ENCODE results near the gene AACS.
"Not testable (repeated sequence)": the region's sequence is repeated elsewhere in the genome, so short reads cannot be mapped to it uniquely, and the experiment has no call there.

AACS gene

GRCh38 chr12:125055591-125055990 is 9.6 kb upstream of the AACS start:
- DNase-seq (ENCODE audit: low spot score) = no peak
- no peak for FAIRE-seq

GRCh38 chr12:125056306-125056705 is 8.9 kb upstream of the AACS start:
- no peak for FAIRE-seq
- DNase-seq (ENCODE audit: low spot score) = no peak

DNA sequence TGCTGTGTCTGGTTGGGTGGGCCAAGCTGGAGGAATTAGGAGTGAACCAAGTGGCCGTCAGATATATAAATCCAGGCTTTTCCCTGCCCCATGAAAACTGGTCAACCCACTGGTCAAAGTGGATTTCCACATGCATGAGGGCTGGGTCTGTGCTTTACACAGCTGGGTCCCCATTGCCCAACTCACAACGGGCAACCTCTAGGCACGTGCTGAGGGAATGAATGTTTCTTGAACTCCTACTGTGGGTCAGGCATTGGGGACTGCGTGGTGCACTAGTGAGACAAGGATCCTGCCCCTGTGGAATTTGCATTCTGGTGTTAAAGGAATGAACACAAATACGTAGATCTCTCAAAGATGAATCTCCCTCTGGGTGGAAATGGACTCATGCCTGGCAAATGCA is 7.5 kb upstream of the AACS start:
- FAIRE-seq (no peak), DNase-seq (ENCODE audit: low spot score) (no peak)

- no peak for DNase-seq (ENCODE audit: low spot score)
- no peak for FAIRE-seq
Measured at GRCh38 chr12:125061229-125061628, 4.0 kb upstream of the AACS start.

GRCh38 chr12:125063522-125063921 is 1.7 kb upstream of the AACS start:
- not testable (repeated sequence) for DNase-seq (ENCODE audit: low spot score); FAIRE-seq

DNA sequence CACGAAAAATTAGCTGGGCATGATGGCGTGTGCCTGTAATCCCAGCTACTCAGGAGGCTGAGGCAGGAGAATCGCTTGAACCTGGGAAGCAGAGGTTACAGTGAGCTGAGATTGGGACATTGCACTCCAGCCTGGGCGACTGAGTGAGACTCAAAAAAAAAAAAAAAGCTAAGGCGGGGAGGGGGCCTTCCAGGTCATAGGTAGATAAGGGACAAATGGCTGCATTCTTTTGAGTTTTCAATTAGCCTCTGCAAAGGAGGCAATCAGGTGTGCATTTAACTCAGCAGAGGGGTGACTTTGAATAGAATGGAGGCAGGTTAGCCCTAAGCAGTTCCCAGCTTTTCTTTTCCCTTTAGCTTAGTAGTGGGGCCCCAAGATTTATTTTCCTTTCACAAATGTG is 743 bp upstream of the AACS start:
- no peak for DNase-seq (ENCODE audit: low spot score)
- FAIRE-seq = no peak

DNA sequence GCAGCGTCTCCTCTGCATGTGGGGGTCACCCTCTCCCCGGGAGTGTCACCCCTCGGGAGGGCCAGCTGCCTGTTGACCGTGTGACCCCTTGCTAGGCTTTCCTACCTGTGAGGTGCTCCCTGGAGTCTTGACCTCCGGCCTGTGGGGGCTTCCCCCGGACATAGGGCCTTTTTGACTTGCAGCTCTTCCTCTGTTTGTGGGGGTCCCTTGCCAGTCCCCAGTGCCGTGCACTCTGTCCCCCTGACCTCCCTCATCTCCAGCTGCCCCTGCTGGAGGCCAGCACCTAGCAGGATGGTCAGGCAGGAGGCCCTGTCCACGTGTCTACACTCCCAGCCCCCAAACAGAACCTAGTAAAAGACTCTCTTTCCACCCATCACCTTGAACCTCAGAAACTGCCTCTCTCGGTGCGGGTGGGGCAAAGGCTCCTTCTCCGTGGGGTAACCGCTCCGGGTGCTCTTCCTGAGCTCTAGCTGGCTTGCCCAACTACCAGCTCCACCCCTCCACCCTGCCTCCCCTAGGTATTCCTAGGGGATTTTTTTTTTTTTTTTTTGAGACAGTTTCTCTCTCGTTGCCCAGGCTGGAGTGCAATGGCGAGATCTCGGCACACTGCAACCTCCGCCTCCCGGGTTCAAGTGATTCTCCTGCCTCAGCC is 810 bp downstream of the AACS start:
- DNase-seq (ENCODE audit: low spot score) (no peak), FAIRE-seq (no peak)

DNA sequence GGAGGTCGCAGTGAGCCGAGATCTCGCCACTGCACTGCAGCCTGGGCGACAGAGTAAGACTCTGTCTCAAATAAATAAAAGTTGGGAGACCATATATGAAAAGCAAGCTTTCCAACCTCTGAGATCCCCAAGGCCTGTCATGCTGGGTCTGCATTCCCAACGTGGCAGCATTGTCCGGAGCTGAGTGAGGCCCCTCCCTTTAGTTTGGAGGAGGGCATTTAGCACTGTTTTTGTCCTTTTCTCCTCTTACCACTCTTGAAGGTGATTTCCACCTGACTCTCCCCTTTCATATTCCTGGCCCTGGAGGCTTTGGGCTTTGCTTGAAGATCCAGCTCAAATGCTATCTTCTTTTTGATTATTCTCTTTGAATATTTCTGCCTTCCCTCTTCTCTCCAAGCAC is 3.2 kb downstream of the AACS start:
- no peak for DNase-seq (ENCODE audit: low spot score)
- no peak for FAIRE-seq

- DNase-seq (ENCODE audit: low spot score) (no peak), FAIRE-seq (no peak)
Measured at GRCh38 chr12:125069616-125070015, 4.4 kb downstream of the AACS start.

- no peak for FAIRE-seq
Measured at GRCh38 chr12:125070112-125070511, 4.9 kb downstream of the AACS start.

DNA sequence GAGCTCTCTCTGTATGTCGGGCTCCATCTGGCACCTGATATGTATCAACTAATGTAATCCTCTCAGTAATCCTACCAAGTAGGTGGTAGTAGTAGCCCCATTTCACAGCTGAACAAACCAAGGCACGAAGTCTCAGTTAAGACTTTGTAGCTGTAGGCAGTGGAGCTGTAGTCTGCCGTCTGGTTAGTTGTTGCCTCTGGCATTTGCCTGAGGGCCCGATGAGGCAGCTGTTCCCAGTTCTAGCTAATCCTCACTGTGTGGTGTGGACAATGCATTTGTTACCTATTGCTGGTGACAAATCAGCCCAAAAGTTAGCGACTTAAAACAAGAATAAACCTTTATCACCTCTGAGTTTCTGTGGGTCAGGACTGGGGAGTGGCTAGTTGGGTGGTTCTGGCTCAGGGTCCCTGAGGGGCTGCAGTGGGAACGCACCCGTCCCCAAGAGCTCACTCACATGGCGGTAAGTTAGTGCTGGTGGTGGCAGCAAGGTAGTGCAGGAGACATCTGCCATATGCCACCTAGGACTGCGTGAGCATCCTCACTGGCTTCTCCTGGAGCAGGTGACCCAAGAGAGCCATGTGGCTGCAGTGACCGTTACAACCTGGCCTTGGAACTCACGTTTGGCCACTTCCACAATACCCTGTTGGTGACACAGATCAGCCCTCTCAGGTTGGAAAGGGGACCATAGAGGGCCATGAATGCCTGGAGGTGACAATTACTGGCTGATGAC is 5.6 kb downstream of the AACS start:
- FAIRE-seq = no peak
- DNase-seq (ENCODE audit: low spot score) = no peak

More at GRCh38 chr12:125070112-125070511, 4.9 kb downstream of the AACS start:
- DNase-seq (ENCODE audit: low spot score) = no peak

DNA sequence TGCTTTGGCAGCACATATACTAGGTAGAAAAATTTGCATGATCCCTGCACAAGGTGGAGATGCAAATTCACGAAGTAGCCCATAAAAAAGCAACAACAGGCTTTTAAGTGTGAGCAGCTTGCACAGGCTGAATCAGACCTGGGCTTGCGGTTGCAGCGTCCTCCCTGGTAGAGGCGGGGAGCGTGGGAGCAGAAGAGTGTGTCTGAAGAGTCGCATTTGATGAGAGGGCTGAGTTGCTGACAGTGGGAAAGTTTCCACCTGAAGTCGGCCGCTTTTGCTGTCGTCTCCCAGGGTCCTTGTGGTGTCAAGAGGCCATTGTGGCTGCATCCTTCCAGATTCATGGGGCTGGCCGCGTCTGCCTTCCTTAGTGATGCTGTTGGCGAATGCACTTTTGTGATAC is 6.2 kb downstream of the AACS start:
- DNase-seq (ENCODE audit: low spot score) = no peak

GRCh38 chr12:125072496-125072895 is 7.3 kb downstream of the AACS start:
- FAIRE-seq (no peak), DNase-seq (ENCODE audit: low spot score) (no peak)

More for the DNA sequence above, 6.2 kb downstream of the AACS start:
- FAIRE-seq = no peak

- not testable (repeated sequence) for DNase-seq (ENCODE audit: low spot score); FAIRE-seq
Measured at GRCh38 chr12:125074294-125074693, 9.1 kb downstream of the AACS start.

DNA sequence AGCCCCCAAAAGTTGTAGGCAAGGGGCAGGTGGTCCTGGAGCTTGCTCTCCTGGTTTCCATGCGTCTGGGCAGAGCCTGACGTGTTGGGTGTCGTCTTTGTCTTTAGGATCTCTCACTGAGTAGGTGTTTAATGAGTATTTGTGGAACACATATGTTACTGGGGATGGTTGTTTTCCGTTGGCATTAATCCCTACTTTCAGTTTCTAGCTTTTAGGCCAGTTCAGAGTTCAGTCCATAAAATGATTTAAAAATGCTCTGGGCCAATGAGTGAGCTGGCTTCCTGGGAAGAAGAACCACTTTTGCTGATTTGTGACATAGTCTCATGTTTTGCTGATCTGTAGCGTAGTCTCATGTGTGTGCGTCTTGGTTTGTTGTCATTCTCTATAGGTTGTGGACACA is 10.9 kb downstream of the AACS start:
- DNase-seq (ENCODE audit: low spot score) (no peak), FAIRE-seq (no peak)

- DNase-seq (ENCODE audit: low spot score) = no peak
- no peak for FAIRE-seq
Measured at GRCh38 chr12:125079084-125079483, 13.8 kb downstream of the AACS start.

GRCh38 chr12:125079648-125080645 is 14.7 kb downstream of the AACS start:
- DNase-seq (ENCODE audit: low spot score) (no peak), FAIRE-seq (no peak)

GRCh38 chr12:125081427-125081826 is 16.2 kb downstream of the AACS start:
- FAIRE-seq = no peak

GRCh38 chr12:125083072-125083471 is 17.8 kb downstream of the AACS start:
- no peak for FAIRE-seq
- DNase-seq (ENCODE audit: low spot score) = no peak

More at GRCh38 chr12:125081427-125081826, 16.2 kb downstream of the AACS start:
- DNase-seq (ENCODE audit: low spot score) = no peak

GRCh38 chr12:125088199-125088598 is 23.0 kb downstream of the AACS start:
- not testable (repeated sequence) for DNase-seq (ENCODE audit: low spot score); FAIRE-seq

GRCh38 chr12:125089083-125089482 is 23.8 kb downstream of the AACS start:
- no peak for DNase-seq (ENCODE audit: low spot score)

GRCh38 chr12:125089626-125090025 is 24.4 kb downstream of the AACS start:
- no peak for FAIRE-seq

More at GRCh38 chr12:125089083-125089482, 23.8 kb downstream of the AACS start:
- FAIRE-seq = no peak

More at GRCh38 chr12:125089626-125090025, 24.4 kb downstream of the AACS start:
- DNase-seq (ENCODE audit: low spot score) = no peak

All from RCC 7860 (cell line).